Activated CD8-positive, alpha-beta T cell treated with anti-CD3 and anti-CD28 coated beads for 36 hours (primary cell): ENCODE results near the gene GIPC3. TPM values are rescaled to one million over a fixed set of nuclear protein-coding genes. Genes with fewer than 3 reads are reported as not detected.

Experiments
- ATAC-seq: fragments of 200-7000 bp; cut with Tn5 transposase; one replicate; pipeline ENCODE4 v1.10.0; 2021; ENCODE audit warnings: mild to moderate bottlenecking, moderate library complexity
- CTCF ChIA-PET: fragments of 350-600 bp; sonication (Branson Sonifier 250); formaldehyde crosslinking; loops from one replicate; lab custom pipeline; 2021; ENCODE audit warnings: antibody characterized with exemption; lab: Charles Lee
- POLR2A ChIA-PET: fragments of 350-600 bp; sonication (Branson Sonifier 250); formaldehyde crosslinking; loops from one replicate; lab custom pipeline; 2021; ENCODE audit warnings: antibody characterized with exemption; lab: Charles Lee
- DNase-seq: peaks from one replicate; pipeline ENCODE4 v3.0.0-alpha.2; 2020
- H3K27ac Mint-ChIP-seq: one replicate; pipeline ENCODE4 v1.8.0; 2021; ENCODE audit warnings: mild to moderate bottlenecking, mixed read lengths
- H3K27me3 Mint-ChIP-seq: one replicate; pipeline ENCODE4 v1.8.0; 2021; ENCODE audit warnings: mixed read lengths
- H3K36me3 Mint-ChIP-seq: one replicate; pipeline ENCODE4 v1.8.0; 2021; ENCODE audit warnings: low read depth, mixed read lengths
- H3K4me1 Mint-ChIP-seq: one replicate; pipeline ENCODE4 v1.8.0; 2021; ENCODE audit warnings: low read depth, mixed read lengths
- H3K4me3 Mint-ChIP-seq: one replicate; pipeline ENCODE4 v1.8.0; 2021; ENCODE audit warnings: mild to moderate bottlenecking, moderate library complexity, mixed read lengths
- H3K9me3 Mint-ChIP-seq: one replicate; pipeline ENCODE4 v1.8.0; 2021; ENCODE audit warnings: mixed read lengths
- CTCF ChIP-seq: fragments of 200-600 bp; IDR thresholded peaks from one replicate; pipeline ENCODE4 v1.8.0; 2022; ENCODE audit warnings: antibody characterized with exemption, mild to moderate bottlenecking
- intact Hi-C: fragments of 100-400 bp; cut with micrococcal nuclease; formaldehyde crosslinking; loops from one replicate; pipeline ENCODE4 v1.10.0; 2022
- total RNA-seq, 2 experiments: library from RNA; stranded (reverse); gene quantifications; one replicate each; pipeline ENCODE4 v1.2.3, GENCODE V29; 2021

The GIPC3 gene
- total RNA-seq, 2 experiments from 2014 or later, result 0.09 to 0.14 TPM

- DNase-seq (no peak), ATAC-seq (no peak)
- Mint-ChIP-seq H3K4me3 (peak overlapping the region; percentile 41), H3K27ac (peak overlapping the region; percentile 26), H3K36me3 (peaks cover 9% of the 10 kb centered on the region), H3K27me3 (no peaks in the 10 kb centered on the region), H3K9me3 (no peaks in the 10 kb centered on the region), H3K4me1 (peaks cover 11% of the 10 kb centered on the region)
- intact Hi-C loops, result no loop called here
- no peak for TF ChIP-seq CTCF
- CTCF ChIA-PET, result interaction anchor here (1.0 to 1.4 kb wide), 5 partner anchors 17 to 84 kb away, joined by 3 to 5 read pairs (median 3); partner anchors contain the start of gene GIPC3
- POLR2A ChIA-PET, result interaction anchor here (0.6 to 1.3 kb wide), 4 partner anchors 12 to 90 kb away, joined by 3 to 4 read pairs (median 3); partner anchors contain the start of gene MFSD12
Measured at GRCh38 chr19:3608079-3608641, 22.9 kb downstream of the GIPC3 start.

GRCh38 chr19:3608750-3609322 lies 23.6 kb downstream of the GIPC3 start:
- ATAC-seq, result no peak
- H3K36me3 Mint-ChIP-seq, result peaks cover 9% of the 10 kb centered on the region
- H3K27me3 Mint-ChIP-seq, result no peaks in the 10 kb centered on the region
- intact Hi-C loops, result no loop called here
- CTCF ChIA-PET, result interaction anchor here (1.0 to 1.4 kb wide), 5 partner anchors 16 to 84 kb away, joined by 3 to 5 read pairs (median 3); partner anchors contain the start of gene GIPC3
- H3K27ac Mint-ChIP-seq, result no peak overlapping the region
- no peak for DNase-seq
- TF ChIP-seq CTCF, result no peak
- no peaks in the 10 kb centered on the region for H3K9me3 Mint-ChIP-seq
- H3K4me3 Mint-ChIP-seq, result no peak overlapping the region
- peaks cover 11% of the 10 kb centered on the region for H3K4me1 Mint-ChIP-seq
- POLR2A ChIA-PET, result interaction anchor here (0.6 to 1.3 kb wide), 4 partner anchors 12 to 91 kb away, joined by 3 to 4 read pairs (median 3); partner anchors contain the start of gene MFSD12

- no peak for TF ChIP-seq CTCF
- POLR2A ChIA-PET, result no interaction called here
- intact Hi-C loops, result no loop called here
- no peak overlapping the region for H3K27ac Mint-ChIP-seq
- CTCF ChIA-PET, result interaction anchor here (0.7 kb wide), 1 partner anchor 63 kb away, joined by 3 read pairs; no protein-coding TSS in a partner anchor
- H3K4me3 Mint-ChIP-seq, result no peak overlapping the region
- peaks cover 9% of the 10 kb centered on the region for H3K36me3 Mint-ChIP-seq
- H3K4me1 Mint-ChIP-seq, result peaks cover 11% of the 10 kb centered on the region
- ATAC-seq, result no peak
- no peaks in the 10 kb centered on the region for H3K9me3 Mint-ChIP-seq
- DNase-seq, result no peak
- H3K27me3 Mint-ChIP-seq, result no peaks in the 10 kb centered on the region
Measured at GRCh38 chr19:3609779-3610719, 24.8 kb downstream of the GIPC3 start.

GRCh38 chr19:3610745-3611717 lies 25.8 kb downstream of the GIPC3 start:
- TF ChIP-seq CTCF, result no peak
- Mint-ChIP-seq H3K9me3 (no peaks in the 10 kb centered on the region), H3K27ac (no peak overlapping the region), H3K4me1 (peaks cover 11% of the 10 kb centered on the region), H3K4me3 (no peak overlapping the region), H3K27me3 (no peaks in the 10 kb centered on the region), H3K36me3 (peaks cover 9% of the 10 kb centered on the region)
- ChIA-PET POLR2A (no interaction called here), CTCF (interaction anchor here (0.7 to 1.0 kb wide), 2 partner anchors 64 to 66 kb away, joined by 3 read pairs; no protein-coding TSS in a partner anchor)
- ATAC-seq (no peak), DNase-seq (no peak)
- intact Hi-C loops, result no loop called here
